Astrocyte (in vitro differentiated cells and primary cell): ENCODE measurements around the gene KDM4B. TPM values are rescaled to one million over a fixed set of nuclear protein-coding genes. Genes with fewer than 3 reads are reported as not detected.
A peak's percentile ranks its signal among the peaks of the same experiment; 100 is the strongest.

Experiments used
- DNase-seq: peaks from one replicate; pipeline ENCODE4 v3.0.0-alpha.2; 2010; ENCODE audit warnings: low read depth
- FAIRE-seq: peaks from 2 replicates; lab custom pipeline; 2011; peaks lifted over from hg19 to GRCh38; lab: Jason Lieb, UNC
- H2AFZ ChIP-seq: 2 replicates; pipeline ENCODE4 v1.6.0; 2012; ENCODE audit warnings: low read depth, low read length, inconsistent platforms
- H3K27ac ChIP-seq: 2 replicates; pipeline ENCODE4 v1.5.1; 2011; ENCODE audit warnings: low read depth, low read length, inconsistent platforms
- H3K27me3 ChIP-seq: 2 replicates; pipeline ENCODE4 v1.6.0; 2011; ENCODE audit warnings: low read length, inconsistent platforms; ENCODE audit not compliant: insufficient read depth
- H3K36me3 ChIP-seq: 2 replicates; pipeline ENCODE4 v1.5.1; 2011; ENCODE audit warnings: low read length, inconsistent platforms; ENCODE audit not compliant: insufficient read depth
- H3K4me1 ChIP-seq: 2 replicates; pipeline ENCODE4 v1.5.1; 2011; ENCODE audit warnings: low read length, inconsistent platforms; ENCODE audit not compliant: insufficient read depth
- H3K4me2 ChIP-seq: 2 replicates; pipeline ENCODE4 v1.6.0; 2012; ENCODE audit warnings: low read length, inconsistent platforms
- H3K4me3 ChIP-seq: 2 replicates; pipeline ENCODE4 v1.5.1; 2011; ENCODE audit warnings: low read depth, mild to moderate bottlenecking, low read length, inconsistent platforms; ENCODE audit not compliant: insufficient read depth
- H3K79me2 ChIP-seq: 2 replicates; pipeline ENCODE4 v1.6.0; 2012; ENCODE audit warnings: mild to moderate bottlenecking, low read length, inconsistent platforms; ENCODE audit not compliant: insufficient read depth
- H3K9ac ChIP-seq: 2 replicates; pipeline ENCODE4 v1.6.0; 2012; ENCODE audit warnings: mild to moderate bottlenecking, low read length, inconsistent platforms
- H3K9me3 ChIP-seq: 2 replicates; pipeline ENCODE4 v1.5.1; 2012; ENCODE audit warnings: low read depth, mild to moderate bottlenecking, low read length, inconsistent platforms; ENCODE audit not compliant: insufficient read depth
- H4K20me1 ChIP-seq: 2 replicates; pipeline ENCODE4 v1.6.0; 2012; ENCODE audit warnings: low read length, inconsistent platforms; ENCODE audit not compliant: insufficient read depth
- H3K27ac Mint-ChIP-seq: one replicate; pipeline ENCODE4 v1.8.0; 2021; ENCODE audit warnings: mild to moderate bottlenecking, mixed read lengths; ENCODE audit not compliant: unreplicated experiment
- H3K27me3 Mint-ChIP-seq: one replicate; pipeline ENCODE4 v1.8.0; 2021; ENCODE audit warnings: low read depth, mixed read lengths; ENCODE audit not compliant: unreplicated experiment
- H3K36me3 Mint-ChIP-seq: one replicate; pipeline ENCODE4 v1.8.0; 2021; ENCODE audit warnings: low read depth, mixed read lengths; ENCODE audit not compliant: unreplicated experiment
- H3K4me1 Mint-ChIP-seq: one replicate; pipeline ENCODE4 v1.8.0; 2021; ENCODE audit warnings: low read depth, mixed read lengths; ENCODE audit not compliant: unreplicated experiment
- H3K4me3 Mint-ChIP-seq: one replicate; pipeline ENCODE4 v1.8.0; 2021; ENCODE audit warnings: mild to moderate bottlenecking, moderate library complexity, mixed read lengths; ENCODE audit not compliant: unreplicated experiment
- H3K9me3 Mint-ChIP-seq: one replicate; pipeline ENCODE4 v1.8.0; 2021; ENCODE audit warnings: mild to moderate bottlenecking, mixed read lengths; ENCODE audit not compliant: unreplicated experiment
- CTCF ChIP-seq: IDR thresholded peaks from 2 replicates; pipeline ENCODE4 v1.5.1; 2011; ENCODE audit warnings: low read depth, mild to moderate bottlenecking, inconsistent platforms, low read length, moderate library complexity; ENCODE audit not compliant: insufficient read depth
- EZH2 ChIP-seq: IDR thresholded peaks from 2 replicates; pipeline ENCODE4 v1.6.1; 2012; ENCODE audit warnings: mild to moderate bottlenecking, low read length, inconsistent platforms; ENCODE audit not compliant: insufficient read depth
- total RNA-seq: library from RNA; stranded (reverse); gene quantifications from 2 replicates; pipeline ENCODE4 v1.2.1, GENCODE V29; 2021

The KDM4B gene
- total RNA-seq, 1 donor from 2014 or later: 55.2 TPM

GRCh38 chr19:5076440-5077208 is 107.7 kb downstream of the KDM4B start:
- Mint-ChIP-seq H3K4me3 (no peak overlapping the region), H3K27me3 (no peaks in the 10 kb centered on the region), H3K4me1 (peaks cover 2% of the 10 kb centered on the region), H3K9me3 (no peaks in the 10 kb centered on the region), H3K27ac (peak overlapping the region; percentile 26), H3K36me3 (peaks cover 17% of the 10 kb centered on the region)
- TF ChIP-seq EZH2 (no peak), CTCF (no peak)
- FAIRE-seq (no peak), DNase-seq (no peak)
- Histone ChIP-seq H3K9me3 (no peaks in the 10 kb centered on the region), H3K36me3 (no peaks in the 10 kb centered on the region), H3K4me2 (no peak overlapping the region), H2AFZ (no peak overlapping the region), H4K20me1 (peaks cover 38% of the 10 kb centered on the region), H3K27me3 (no peaks in the 10 kb centered on the region), H3K27ac (no peak overlapping the region), H3K4me1 (peaks cover 3% of the 10 kb centered on the region), H3K4me3 (no peak overlapping the region), H3K9ac (no peak overlapping the region), H3K79me2 (no peaks in the 10 kb centered on the region)

- FAIRE-seq: no peak
- H3K4me3 Mint-ChIP-seq: no peak overlapping the region
- H4K20me1 ChIP-seq: peaks cover 40% of the 10 kb centered on the region
These were observed 108.2 kb downstream of the KDM4B start for GRCh38 chr19:5077209-5077515.

More at GRCh38 chr19:5077209-5077515, 108.2 kb downstream of the KDM4B start:
- H3K9ac ChIP-seq: no peak overlapping the region
- no peak overlapping the region for H3K4me2 ChIP-seq
- H3K79me2 ChIP-seq: no peaks in the 10 kb centered on the region
- TF ChIP-seq CTCF: no peak
- no peak for TF ChIP-seq EZH2
- no peaks in the 10 kb centered on the region for H3K36me3 ChIP-seq
- no peaks in the 10 kb centered on the region for H3K9me3 ChIP-seq
- DNase-seq: no peak
- H3K9me3 Mint-ChIP-seq: no peaks in the 10 kb centered on the region
- no peak overlapping the region for H2AFZ ChIP-seq
- peaks cover 17% of the 10 kb centered on the region for H3K36me3 Mint-ChIP-seq
- no peak overlapping the region for H3K27ac Mint-ChIP-seq
- no peak overlapping the region for H3K4me3 ChIP-seq
- H3K4me1 Mint-ChIP-seq: peaks cover 2% of the 10 kb centered on the region
- no peaks in the 10 kb centered on the region for H3K27me3 ChIP-seq
- H3K27me3 Mint-ChIP-seq: no peaks in the 10 kb centered on the region
- H3K4me1 ChIP-seq: peaks cover 7% of the 10 kb centered on the region
- no peak overlapping the region for H3K27ac ChIP-seq
